HFFc6 (cell line): ENCODE measurements around the gene ABHD12. TPM values are rescaled to one million over a fixed set of nuclear protein-coding genes. Genes with fewer than 3 reads are reported as not detected.

Experiments
- DNase-seq: peaks from one replicate; pipeline ENCODE4 v3.0.0-alpha.2; 2018
- H3K27ac Mint-ChIP-seq: 2 replicates; pipeline ENCODE4 v1.8.0; 2020; ENCODE audit warnings: mild to moderate bottlenecking, mixed read lengths
- H3K27me3 Mint-ChIP-seq: 2 replicates; pipeline ENCODE4 v1.8.0; 2021; ENCODE audit warnings: mild to moderate bottlenecking, moderate library complexity, mixed read lengths; ENCODE audit not compliant: insufficient read depth
- H3K36me3 Mint-ChIP-seq: 2 replicates; pipeline ENCODE4 v1.8.0; 2021; ENCODE audit warnings: low read depth, mixed read lengths
- H3K4me1 Mint-ChIP-seq: 2 replicates; pipeline ENCODE4 v1.8.0; 2020; ENCODE audit warnings: low read depth, mixed read lengths
- H3K4me3 Mint-ChIP-seq: 2 replicates; pipeline ENCODE4 v1.8.0; 2020; ENCODE audit warnings: mild to moderate bottlenecking, moderate library complexity, mixed read lengths
- H3K9me3 Mint-ChIP-seq: 2 replicates; pipeline ENCODE4 v1.8.0; 2020; ENCODE audit warnings: mild to moderate bottlenecking, mixed read lengths
- CTCF ChIP-seq: fragments of 200-600 bp; sonication (generic); IDR thresholded peaks from 2 replicates; pipeline ENCODE4 v1.5.0; 2021; ENCODE audit warnings: antibody characterized with exemption, mild to moderate bottlenecking
- total RNA-seq, 6 experiments: library from RNA; stranded (reverse); fragmentation: NEBNext Ultra II Directional; extraction: Animal tissue kit (Norgen Biotek cat#: 25700); gene quantifications; 2 replicates in 1 of 6; 3 replicates in 5 of 6; pipeline ENCODE4 v1.2.3, GENCODE V29; 2021

The ABHD12 gene
- total RNA-seq, 6 experiments from 2014 or later, result 87.0 to 103 (median 98.9) TPM

- H3K27me3 Mint-ChIP-seq, result peaks cover 3% of the 10 kb centered on the region
- no peak for DNase-seq
- H3K4me3 Mint-ChIP-seq, result no peak overlapping the region
- no peak for TF ChIP-seq CTCF
- peaks cover 22% of the 10 kb centered on the region for H3K4me1 Mint-ChIP-seq
- no peaks in the 10 kb centered on the region for H3K9me3 Mint-ChIP-seq
- peaks cover 25% of the 10 kb centered on the region for H3K36me3 Mint-ChIP-seq
- H3K27ac Mint-ChIP-seq, result no peak overlapping the region
Measured at GRCh38 chr20:25318471-25319240, 72.0 kb downstream of the ABHD12 start.

- Mint-ChIP-seq H3K4me3 (no peak overlapping the region), H3K4me1 (peaks cover 22% of the 10 kb centered on the region), H3K36me3 (peaks cover 19% of the 10 kb centered on the region), H3K27ac (peak overlapping the region; percentile 47; the same call in 1 of the 2 replicates), H3K27me3 (peaks cover 3% of the 10 kb centered on the region), H3K9me3 (no peaks in the 10 kb centered on the region)
- TF ChIP-seq CTCF, result no peak
- DNase-seq, result no peak
Measured at GRCh38 chr20:25317351-25318075, 73.1 kb downstream of the ABHD12 start.

- H3K27ac Mint-ChIP-seq, result no peak overlapping the region; the same call in 1 of the 2 replicates
- no peak for TF ChIP-seq CTCF
- no peak overlapping the region for H3K4me3 Mint-ChIP-seq
- peaks cover 15% of the 10 kb centered on the region for H3K36me3 Mint-ChIP-seq
- no peak for DNase-seq
- H3K4me1 Mint-ChIP-seq, result peaks cover 25% of the 10 kb centered on the region
- H3K27me3 Mint-ChIP-seq, result peaks cover 3% of the 10 kb centered on the region
- H3K9me3 Mint-ChIP-seq, result no peaks in the 10 kb centered on the region
Measured at GRCh38 chr20:25316506-25317190, 74.0 kb downstream of the ABHD12 start.

GRCh38 chr20:25315418-25316210 lies 75.0 kb downstream of the ABHD12 start:
- Mint-ChIP-seq H3K36me3 (peaks cover 12% of the 10 kb centered on the region), H3K4me1 (peaks cover 32% of the 10 kb centered on the region), H3K27me3 (peaks cover 3% of the 10 kb centered on the region), H3K9me3 (no peaks in the 10 kb centered on the region), H3K4me3 (peak overlapping the region; percentile 58), H3K27ac (peak overlapping the region; percentile 87)
- TF ChIP-seq CTCF, result no peak
- DNase-seq, result peak; percentile 64
